MV-4-11 (cell line): ENCODE measurements around the gene ANKRD62.
"Not testable (repeated sequence)": the region's sequence is repeated elsewhere in the genome, so short reads cannot be mapped to it uniquely, and the experiment has no call there.

ENCODE experiments used
- DNase-seq: peaks from one replicate; lab custom pipeline; 2025; lab: John Stamatoyannopoulos, UW

The ANKRD62 gene

DNA sequence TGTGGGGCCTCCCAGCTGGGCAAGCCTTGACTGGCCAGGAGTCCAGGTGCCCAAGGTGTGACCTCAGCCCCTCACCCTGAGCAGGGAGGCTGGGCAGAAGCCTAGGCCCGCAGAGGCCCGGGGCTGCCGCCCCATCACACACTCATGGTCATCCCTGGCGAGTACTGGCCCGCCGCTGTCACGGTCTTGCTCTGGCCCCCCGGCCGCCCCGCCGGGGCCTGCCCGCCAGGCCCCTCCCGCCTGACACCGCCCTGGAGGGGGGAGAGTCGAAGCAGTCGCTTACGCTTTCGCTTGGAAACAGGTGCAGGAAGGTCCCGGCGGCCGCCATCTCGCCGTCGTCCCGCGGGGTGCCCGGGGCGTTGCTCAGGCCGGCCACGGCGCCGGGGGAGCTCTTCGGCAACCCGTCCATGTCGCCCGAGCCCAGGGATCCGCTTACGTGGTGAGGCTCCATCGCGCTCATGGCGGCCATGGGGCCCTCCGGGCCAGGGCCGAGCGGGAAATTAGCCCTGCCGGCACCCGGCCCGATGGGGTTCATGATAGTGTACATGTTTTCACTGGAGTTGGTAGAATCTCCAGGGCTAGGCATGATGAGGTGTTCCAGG lies 26.6 kb upstream of the ANKRD62 start:
- no peak for DNase-seq

GRCh38 chr18:12067671-12068070 lies 26.0 kb upstream of the ANKRD62 start:
- DNase-seq, result no peak

DNA sequence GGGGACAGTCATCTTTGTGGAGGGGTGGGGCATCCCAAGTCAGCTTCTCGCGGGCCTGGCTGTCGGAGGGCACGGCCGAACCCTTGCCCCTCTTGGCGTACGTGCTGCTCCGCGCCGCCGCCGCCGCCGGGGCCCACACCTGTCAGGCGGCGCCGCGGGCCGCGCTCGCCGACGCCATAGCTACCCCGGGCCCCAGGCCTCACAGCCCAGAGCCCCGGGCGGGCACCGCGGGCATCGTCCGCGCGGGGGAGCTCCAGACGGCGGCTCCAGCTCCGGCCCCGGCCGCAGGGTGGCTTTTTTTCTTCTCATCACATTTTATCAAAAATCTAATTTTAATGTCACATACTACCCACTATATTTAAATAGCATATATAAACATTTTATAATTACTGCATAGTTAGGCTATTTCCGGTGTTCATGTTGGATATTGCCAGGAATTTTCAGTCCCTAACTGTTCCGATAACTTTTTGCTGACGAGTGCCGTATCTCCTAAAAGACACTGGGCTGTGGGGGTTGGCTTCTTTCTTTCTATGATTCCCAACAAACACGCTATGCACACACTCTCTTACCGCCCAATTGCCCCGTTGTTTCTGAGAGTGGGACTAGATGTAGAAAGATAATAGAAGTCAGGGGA lies 25.2 kb upstream of the ANKRD62 start:
- not testable (repeated sequence) for DNase-seq

DNA sequence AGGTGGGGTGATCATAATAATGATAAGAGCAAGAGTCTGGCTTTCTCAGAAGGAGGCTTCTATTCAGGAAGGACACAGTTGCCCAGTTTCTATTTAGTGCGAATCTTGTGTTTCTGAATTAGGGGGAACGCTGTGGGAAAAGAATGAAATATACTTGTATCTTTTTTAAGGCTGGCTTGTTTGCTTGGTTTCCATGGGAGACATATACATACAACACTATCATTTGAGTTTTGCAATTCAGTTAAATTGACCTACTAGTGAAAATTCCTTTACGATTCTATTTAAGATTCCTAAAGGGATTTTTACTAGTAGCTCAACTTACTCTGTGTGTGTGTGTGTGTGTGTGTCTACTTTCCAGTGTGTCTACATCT lies 24.7 kb upstream of the ANKRD62 start:
- DNase-seq, result no peak

GRCh38 chr18:12071066-12071465 lies 22.6 kb upstream of the ANKRD62 start:
- not testable (repeated sequence) for DNase-seq

DNA sequence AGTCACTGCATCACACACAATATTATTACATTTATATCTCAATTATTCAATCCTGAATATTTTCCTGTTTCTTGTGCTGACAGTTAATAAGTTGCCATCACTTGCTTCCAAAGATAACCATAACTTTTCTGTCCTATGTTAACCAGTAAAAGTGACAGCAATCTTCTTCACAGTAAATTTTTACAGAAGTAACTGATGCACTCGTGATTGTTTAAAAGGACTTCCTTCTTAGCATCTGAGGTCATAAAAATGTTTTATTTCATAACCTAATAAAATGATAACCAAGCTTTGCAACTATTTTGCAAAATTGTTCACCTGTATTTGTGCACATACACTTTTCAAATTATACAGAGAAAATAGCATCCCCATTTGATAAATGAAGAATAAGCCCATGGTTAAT lies 20.6 kb upstream of the ANKRD62 start:
- DNase-seq, result no peak

DNA sequence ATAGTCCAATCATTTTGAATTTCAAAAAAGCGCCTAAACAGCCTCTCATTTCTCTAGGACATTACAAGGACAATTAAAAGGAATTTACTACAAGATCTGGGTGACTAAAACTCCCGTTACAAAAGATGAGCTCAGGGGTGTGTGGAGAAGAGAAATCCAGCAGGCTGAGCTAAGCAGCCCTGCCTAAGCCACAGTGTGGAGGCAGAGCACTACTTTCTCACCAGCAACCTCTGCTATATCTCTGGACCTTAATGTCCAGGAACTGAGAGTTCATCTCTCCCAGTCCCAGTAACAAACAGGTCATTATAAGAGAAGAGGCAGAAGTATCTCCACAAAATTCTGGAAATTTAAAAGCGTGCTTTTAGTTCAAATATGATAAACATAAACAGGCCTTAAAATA lies 18.9 kb upstream of the ANKRD62 start:
- DNase-seq, result no peak

DNA sequence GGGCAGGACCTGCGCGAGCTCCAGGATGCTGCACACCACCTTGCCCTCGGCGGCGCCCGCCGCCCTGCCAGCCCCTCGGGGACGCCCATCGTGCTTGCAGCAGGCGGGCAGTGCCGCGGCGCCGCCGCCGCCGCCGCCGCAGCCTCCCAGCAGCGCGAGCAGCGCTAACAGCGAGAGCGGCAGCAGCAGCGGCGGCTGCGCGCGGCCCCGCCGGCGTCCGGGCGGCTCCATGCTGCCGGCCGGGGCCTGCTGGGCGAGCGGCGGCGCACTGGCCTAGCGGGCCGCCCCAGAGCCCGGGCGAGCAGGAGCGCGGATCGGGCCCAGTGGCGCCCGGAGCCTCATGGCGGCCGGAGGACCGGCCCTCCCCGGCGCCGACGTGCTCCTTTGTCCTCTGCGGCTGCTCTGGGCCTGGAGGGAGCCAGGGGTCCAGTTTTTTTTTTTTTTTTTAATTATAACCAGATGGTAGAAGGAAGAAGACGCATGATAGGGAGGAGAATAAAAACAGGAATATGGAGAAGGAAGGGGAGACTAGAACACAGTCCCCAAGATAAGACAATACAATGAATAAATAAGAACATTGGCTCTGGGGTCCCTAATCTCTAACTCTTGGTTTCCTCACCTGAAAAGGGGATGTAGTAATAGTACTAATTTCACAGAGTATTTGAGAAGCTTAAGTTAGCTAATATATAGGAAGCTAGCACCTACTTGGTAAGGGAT lies 17.1 kb upstream of the ANKRD62 start:
- DNase-seq, result no peak

DNA sequence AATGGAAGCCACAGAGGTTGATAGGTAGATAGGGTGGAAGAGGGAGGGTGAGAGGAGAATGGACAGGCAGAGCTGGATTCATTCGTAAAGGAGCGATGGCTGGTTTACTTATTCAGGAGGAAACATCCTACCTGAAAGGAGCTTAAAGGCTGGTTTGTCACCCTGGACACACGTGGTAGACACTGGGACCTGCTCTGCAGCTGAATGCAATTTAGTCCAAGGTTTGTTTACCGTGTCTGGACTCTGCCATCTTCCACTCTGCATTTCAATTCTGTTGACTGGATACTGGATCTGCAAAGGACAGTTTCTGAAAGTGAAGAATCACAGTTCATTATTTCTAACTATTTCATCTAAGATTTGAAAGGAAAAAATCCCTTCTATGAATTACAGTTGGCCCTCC lies 15.6 kb upstream of the ANKRD62 start:
- DNase-seq, result not testable (repeated sequence)

GRCh38 chr18:12079491-12080237 lies 14.0 kb upstream of the ANKRD62 start:
- DNase-seq, result no peak

- no peak for DNase-seq
These were observed 8.5 kb upstream of the ANKRD62 start for GRCh38 chr18:12085136-12085535.

DNA sequence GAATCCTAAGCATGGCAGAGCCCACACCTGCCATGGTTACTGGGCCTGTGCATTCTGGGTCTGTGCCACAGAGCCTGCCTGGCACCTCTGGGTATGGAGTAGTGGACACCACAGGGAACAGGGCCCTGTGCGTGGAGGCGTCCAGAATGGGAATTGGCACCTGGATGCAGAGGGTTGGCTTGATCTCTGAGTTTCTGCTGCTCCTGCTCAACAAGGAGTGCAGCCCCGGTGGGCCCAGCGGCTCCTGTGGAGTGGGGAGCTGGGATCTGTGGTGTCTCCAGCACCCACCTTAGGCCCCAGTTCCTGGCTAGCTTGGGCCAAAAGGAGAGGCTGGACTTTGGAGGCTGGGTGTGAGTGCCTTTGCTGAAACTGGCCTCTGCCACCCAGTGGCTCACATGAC lies 7.9 kb upstream of the ANKRD62 start:
- no peak for DNase-seq

GRCh38 chr18:12086249-12086648 lies 7.4 kb upstream of the ANKRD62 start:
- DNase-seq, result no peak

GRCh38 chr18:12086677-12087470 lies 6.8 kb upstream of the ANKRD62 start:
- DNase-seq, result no peak

DNA sequence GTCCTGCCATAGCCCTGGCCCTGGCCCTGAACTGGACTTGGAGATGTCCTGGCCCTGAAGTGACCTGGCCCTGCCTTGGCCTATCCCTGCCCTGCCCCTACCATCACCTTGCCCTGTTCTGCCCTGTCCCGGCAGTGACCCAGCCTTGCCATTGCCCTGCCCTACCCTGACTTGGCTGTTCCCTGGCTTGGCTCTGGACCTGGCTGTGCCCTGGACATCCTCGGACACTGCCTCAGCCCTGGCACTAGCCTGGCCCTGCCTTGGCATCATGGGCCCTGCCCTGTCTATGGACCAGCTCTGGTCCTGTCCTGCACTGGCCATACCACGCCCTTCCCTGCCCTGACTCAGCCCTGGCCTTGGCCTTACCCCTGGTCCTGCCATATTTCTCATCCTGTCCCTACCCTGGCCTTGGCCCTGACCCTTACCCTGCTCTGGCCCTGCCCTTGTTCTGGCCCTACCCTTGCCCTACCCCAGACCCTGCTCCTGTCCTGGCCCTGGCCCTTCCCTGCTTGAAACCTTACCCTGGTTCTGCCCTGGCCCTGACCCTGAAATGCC lies 6.1 kb upstream of the ANKRD62 start:
- no peak for DNase-seq

- DNase-seq, result no peak
These were observed 5.5 kb upstream of the ANKRD62 start for GRCh38 chr18:12088096-12088495.

- no peak for DNase-seq
These were observed 4.8 kb upstream of the ANKRD62 start for GRCh38 chr18:12088731-12089375.

GRCh38 chr18:12091538-12092141 lies 2.0 kb upstream of the ANKRD62 start:
- DNase-seq, result no peak

DNA sequence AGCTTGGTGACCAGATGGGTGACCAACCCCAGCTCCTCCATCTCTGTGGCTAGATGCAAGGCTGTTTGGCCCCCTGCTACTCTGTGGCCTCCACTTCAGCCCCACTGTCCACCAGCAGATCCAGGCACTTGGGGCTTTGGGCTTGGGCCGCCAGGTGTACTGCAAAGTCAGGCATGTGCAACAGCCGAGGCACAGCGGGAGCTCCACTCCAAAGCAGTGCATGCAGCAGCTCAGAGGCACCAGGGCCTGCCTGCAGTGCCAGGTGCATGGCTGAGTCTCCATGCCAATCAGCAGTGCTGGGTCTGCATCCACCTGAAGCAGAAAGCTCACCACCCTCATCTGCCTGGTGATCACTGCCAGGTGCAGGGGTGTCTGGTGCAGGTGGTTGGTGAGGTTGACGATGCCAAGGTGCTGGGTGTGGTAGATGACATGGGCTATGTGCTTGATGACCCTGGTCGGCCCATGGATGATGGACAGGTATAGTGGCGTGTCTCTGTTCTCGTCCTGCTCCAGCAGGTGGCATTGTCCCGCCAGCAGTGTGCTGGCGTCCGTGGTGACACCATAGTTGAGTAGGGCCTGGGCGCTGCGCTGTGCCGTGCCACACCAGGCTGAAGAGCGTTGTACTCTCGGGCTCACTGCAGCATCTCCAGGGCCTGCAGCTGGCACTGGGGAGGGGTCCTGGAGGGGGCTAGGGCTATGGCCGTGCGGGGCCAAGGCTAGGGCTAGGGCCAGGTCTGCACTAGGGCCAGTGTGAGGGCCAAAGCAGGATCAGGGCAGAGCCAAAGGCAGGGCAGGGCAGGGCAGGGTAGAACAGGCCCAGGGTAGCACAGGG lies 1.0 kb upstream of the ANKRD62 start:
- no peak for DNase-seq

GRCh38 chr18:12098374-12098773 lies 4.7 kb downstream of the ANKRD62 start:
- DNase-seq, result no peak
